ENCODE results near the gene EFS.

DNA sequence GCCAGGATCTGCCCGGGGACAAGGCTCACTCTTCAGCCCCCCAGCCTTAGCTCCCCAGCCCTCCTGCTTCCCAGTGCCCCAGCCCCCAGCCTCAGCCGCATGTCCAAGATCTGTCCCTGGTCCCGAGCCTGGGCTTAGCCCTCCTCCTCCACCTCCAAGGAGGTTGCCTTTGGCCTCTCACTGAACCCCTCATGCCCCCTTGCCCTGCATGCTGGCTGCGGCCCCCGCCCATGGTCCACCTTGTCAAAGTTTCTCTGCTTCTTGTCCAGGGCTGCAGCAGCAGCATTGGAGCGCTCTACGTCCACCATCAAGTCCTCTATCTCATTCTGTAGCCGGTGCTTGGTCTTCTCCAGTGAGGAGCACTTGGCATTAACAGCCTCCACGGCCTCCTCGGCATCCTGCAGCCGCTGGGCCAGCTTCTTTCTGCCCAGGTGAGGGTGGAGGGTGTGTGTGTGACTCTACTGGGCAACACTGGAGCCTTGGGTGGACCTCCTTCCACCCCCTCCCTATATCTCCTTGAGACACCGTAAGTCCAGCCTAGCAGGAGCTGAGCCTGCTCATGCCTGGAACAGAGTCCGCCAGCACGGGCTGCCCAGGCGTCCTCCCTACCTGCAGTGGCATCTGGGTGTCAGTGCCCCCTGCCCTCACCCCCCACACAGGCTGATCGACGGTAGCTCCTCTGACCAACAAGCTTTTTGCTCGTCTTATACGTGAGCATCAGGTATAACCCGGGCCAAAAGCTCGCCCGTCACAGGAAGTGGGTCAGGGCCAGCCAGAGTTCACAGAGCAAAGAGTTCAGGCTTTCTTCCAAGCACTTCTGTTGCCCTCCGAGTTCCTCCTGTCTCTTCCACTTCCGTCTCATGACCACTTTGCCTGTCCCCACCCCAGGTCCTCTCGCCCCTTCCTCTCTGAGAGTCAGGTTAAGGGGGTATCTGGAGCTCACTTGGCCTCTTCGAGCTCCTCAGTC lies 23.2 kb upstream of the EFS start:
- TF ChIP-seq, protein P1, sequence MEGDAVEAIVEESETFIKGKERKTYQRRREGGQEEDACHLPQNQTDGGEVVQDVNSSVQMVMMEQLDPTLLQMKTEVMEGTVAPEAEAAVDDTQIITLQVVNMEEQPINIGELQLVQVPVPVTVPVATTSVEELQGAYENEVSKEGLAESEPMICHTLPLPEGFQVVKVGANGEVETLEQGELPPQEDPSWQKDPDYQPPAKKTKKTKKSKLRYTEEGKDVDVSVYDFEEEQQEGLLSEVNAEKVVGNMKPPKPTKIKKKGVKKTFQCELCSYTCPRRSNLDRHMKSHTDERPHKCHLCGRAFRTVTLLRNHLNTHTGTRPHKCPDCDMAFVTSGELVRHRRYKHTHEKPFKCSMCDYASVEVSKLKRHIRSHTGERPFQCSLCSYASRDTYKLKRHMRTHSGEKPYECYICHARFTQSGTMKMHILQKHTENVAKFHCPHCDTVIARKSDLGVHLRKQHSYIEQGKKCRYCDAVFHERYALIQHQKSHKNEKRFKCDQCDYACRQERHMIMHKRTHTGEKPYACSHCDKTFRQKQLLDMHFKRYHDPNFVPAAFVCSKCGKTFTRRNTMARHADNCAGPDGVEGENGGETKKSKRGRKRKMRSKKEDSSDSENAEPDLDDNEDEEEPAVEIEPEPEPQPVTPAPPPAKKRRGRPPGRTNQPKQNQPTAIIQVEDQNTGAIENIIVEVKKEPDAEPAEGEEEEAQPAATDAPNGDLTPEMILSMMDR (IDR thresholded peaks at IDR 0.05) = no peak
- TF ChIP-seq POLR2A (IDR thresholded peaks at IDR 0.05) = no peak

All from testis (tissue), 2 donors.